ENCODE data around the gene ARHGAP27.
A peak's percentile ranks its signal among the peaks of the same experiment; 100 is the strongest.

Gene ARHGAP27

GRCh38 chr17:45429339-45430005 lies 3.2 kb downstream of the ARHGAP27 start:
- DNase-seq: no peak

DNA sequence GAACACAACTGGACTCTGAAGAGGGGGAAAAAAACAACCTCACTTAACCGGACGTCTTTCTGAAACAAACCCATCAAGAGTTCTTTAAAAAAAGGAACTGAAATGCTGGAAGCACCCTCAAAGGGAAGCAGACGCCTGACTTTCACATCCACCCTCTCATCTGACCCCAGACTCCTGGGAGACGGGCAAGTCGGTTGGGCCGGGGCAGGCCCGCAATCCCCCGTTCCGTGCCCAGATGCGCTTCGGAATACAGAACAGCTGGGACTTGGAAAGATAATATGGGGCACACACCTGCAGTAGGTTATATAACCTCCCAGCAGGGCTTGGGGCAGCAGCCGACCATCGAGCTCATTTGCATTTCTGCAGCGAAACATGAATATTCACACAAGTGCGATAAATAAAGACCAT lies 3.7 kb downstream of the ARHGAP27 start:
- peak; percentile 26 for DNase-seq

GRCh38 chr17:45428050-45428617 lies 4.5 kb downstream of the ARHGAP27 start:
- peak; percentile 66 for DNase-seq

- no peak for DNase-seq
These were observed 5.4 kb downstream of the ARHGAP27 start for GRCh38 chr17:45427181-45427835.

DNA sequence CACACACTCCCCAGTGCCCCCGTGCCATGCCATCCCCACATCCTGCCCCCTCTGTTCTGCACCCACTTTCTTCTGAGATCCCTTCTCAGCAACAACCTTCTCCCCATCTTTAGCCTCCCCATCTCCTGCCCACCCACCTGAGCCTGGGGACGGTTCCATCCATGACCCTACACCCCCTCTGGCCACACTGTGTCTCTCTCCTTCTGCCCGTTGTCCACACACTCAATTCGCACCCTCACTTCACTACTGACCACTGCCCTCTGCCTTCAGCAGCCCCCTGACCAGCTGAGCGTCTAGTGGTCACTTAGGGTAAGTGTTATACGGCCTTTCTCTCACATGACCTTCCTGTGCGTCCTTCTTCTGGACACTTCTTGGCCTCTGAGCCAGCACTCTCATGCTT lies 6.1 kb downstream of the ARHGAP27 start:
- DNase-seq: no peak

GRCh38 chr17:45425984-45426413 lies 6.7 kb downstream of the ARHGAP27 start:
- DNase-seq: no peak

DNA sequence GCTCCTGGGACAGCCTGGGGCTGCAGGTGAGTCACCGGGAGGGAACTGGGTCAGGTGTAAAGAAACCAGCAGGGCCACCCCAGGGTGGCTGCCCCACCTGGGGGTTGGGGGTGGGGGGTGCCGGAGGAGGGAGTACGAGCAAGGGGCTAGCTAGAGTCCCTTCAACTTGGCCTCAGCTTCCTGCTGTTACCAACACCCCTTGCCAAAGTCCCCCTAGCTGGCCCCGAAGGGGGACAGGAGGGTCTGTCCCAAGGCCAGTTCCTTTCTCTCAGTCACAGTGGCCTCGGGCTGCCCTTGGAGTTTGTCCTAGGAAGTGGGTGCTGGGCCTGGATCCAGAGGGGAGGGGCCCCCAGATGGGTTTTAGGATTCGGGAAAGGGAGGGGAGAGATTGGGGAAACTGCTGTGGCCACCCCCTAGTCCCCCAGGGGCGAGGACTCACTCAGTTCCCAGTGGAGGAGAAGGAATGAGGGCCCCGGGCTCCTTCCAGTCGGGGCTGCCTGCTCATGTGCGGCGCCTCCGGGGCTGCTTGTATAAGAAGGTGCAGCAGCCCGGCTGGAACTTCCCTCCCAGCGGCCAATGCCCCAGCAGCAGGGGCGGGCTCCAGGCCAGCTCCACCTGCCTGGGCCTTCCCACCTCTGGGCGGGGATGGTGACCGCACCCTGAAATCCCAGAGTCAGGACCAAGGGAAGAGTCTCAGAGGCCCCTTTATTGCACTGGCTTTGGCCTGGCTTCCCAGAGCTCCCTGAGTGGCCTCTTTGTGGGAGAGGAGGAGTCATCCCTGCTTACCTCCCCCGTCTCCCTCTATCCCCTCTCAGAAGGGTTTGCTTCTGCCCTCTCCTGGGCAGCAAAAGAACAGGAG lies 7.3 kb downstream of the ARHGAP27 start:
- peak; percentile 48 for DNase-seq

GRCh38 chr17:45424769-45425124 lies 7.9 kb downstream of the ARHGAP27 start:
- DNase-seq: no peak

DNA sequence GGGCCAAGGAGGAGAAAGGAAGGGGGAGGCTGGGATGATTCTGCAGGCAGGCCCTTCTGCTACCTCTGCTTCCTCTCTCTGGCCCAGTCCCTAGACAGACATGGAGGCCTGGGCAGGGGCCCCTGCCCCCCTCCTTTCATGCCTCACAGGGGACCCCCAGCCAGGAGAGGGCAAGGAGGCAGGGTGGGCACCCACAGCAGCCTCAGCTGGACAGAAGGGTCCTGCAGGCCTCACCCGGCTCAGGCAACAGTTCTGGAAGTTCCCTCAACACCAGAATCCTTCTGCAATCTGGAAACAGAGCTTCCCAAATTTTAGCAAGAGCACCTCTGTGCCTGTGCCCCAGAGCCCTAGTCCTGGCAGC lies 8.7 kb downstream of the ARHGAP27 start:
- no peak for DNase-seq

DNA sequence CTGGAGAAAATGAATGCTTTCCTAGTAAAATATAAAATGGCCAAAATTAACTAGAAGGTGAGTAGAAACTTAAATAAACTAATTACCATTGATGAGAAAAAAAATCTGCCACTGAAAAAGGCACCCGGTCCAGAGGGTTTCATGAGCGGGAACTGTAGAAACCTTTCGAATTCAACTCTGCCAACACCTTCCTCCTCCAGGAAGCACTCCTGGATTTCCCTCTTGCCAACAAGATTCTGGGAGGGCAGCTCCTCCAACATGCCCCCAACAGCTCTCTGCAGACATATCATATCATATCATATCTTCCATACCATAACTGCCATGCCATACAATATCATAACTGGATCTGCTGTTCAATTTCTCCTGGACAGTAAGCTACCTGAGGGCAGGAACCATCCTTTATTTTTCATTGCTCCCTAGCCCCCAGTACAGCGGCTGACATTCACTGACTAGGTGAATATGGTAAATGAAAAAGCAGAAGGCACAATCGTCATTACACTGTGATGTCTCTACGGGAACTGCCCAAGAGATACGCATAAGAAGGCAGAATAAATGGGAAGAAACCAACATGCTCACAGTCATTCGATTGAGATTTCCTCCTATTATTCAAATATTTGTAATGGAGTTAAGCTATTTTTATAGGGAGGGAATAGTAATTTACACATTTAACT lies 9.2 kb downstream of the ARHGAP27 start:
- no peak for DNase-seq

DNA sequence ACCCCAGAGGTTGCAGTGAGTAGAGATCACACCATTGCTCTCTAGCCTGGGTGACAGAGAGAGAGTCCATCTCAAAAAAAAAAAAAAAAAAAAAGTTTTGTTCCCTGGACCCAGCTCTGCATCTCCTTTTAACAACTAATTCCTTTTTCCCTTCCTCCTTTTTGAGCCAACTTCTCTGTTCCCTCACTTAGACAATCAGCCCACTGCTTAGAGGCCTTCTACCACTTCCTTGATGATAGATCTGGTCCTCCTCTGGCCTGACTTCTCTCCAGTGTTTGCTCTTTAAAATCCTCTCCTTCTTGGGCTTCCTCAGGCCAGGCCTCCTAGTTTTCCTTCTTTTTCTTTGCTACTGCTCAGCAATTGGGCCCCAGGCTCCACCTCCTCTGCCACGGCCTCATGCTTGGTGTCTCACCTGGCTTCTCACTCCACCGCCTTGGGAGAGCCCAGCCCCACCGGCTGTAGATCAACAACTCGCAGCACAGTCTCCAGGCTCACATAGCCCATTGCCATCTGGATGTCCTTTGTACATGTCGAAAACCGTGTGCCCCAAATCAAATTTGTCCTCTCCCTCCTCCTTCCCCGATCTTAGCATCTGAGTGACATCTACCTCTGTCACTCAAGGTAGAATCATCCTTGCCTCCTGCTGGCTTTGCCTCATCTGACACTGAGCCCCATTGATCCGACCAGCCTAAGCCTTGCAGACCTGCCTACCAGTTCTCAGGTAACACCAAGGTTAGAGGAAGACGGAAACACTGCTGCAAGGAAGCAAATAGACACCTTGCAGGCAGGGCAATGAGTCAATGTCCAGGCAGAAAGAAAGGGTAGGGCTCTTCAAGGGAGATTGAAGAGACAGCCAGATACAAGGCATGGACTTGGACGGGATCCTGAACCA lies 17.4 kb downstream of the ARHGAP27 start:
- DNase-seq: no peak

DNA sequence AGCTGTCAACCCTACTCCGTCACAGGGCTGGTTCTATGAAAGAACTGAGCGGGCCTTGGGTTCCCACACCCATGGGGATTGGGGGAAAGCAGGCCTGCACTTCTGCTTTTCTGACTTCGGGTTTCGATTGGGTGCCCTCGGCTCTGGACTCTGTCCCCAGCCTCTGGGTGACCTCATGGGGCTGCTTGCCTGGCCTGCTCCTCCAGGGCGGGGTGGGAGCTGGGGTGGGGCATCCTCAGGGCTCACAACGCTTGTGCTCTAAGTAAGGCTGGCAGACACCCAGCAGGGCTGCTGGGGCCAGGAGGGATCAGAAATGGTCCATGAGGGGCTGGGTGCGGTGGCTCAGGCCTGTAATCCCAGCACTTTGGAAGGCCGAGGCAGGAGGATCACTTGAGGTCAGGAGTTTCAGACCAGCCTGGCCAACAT lies 19.2 kb downstream of the ARHGAP27 start:
- DNase-seq: no peak

DNA sequence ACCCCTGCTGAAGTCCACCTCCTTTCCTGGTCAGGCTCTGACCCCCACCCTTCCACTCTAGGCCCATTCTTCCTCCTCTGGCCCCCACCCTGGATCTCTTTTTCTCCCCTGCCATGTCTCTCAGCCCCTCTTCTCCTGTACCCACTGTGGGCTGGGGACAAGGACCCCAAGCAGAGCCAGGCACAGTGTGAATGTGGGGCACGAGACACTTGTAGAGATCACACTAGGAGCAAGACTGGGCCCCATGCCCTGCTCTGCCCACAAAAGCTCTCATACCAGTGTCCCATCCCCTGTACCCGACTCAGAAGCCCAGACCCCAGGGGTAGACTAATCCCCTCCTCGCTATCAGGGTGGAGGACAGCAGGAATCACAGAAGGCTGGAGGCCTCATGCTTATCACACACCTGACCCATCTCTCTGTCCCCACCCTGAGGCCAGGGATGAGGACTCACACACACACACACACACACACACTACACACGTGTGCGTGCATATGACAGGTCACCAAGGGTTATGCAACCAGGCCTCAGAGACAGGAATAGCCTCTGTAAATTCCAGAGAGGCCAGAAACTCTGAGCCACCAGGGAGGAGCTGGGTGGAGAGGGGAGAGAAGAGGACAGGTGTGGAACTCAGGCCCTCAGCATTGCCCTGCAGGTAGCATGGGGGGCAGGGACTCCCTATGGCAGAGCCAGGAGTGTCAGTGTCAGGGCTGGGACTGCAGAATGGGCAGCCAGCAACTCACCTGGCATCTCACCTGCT lies 21.1 kb downstream of the ARHGAP27 start:
- no peak for DNase-seq

GRCh38 chr17:45410144-45411091 lies 22.3 kb downstream of the ARHGAP27 start:
- no peak for DNase-seq

- DNase-seq: no peak
These were observed 23.0 kb downstream of the ARHGAP27 start for GRCh38 chr17:45409659-45410076.

DNA sequence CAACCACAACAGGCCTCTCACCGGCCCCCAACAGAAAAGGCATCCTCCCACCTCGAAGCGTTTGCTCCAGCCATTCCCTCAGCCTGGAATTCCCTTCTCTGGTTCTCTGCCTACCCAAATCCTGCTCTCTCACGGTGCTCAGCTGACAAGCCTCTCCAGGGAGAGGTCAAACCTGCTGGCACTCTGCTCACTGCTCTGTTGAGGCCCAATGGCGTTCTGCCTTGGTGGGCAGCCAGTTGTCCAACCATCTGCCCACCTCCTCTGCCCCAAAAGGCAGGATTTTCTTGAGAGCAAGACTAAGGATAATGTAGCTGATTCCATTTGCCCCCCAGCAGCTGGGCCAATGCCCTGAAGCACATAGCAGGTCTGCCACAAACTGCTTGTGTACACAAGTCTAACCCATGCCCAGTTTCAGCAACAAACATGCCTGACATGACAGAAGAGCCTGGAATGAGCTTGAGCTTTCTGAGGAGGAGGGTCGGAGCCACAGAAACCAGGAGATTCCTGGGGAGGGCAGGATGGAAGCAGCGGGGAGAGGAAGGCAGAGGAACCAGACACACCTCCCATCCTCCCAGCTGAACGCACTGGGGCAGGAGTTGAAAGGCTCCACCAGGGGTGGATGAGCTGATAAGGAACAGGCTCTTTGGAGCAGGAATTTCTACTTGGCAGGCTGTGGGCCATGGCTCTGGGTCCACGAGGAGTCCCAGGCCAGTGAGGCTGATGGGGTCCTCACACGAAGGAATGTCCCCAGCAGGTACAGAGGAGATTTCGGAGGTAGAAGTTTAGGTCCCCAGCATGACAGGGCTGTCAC lies 23.9 kb downstream of the ARHGAP27 start:
- peak; percentile 26 for DNase-seq

DNA sequence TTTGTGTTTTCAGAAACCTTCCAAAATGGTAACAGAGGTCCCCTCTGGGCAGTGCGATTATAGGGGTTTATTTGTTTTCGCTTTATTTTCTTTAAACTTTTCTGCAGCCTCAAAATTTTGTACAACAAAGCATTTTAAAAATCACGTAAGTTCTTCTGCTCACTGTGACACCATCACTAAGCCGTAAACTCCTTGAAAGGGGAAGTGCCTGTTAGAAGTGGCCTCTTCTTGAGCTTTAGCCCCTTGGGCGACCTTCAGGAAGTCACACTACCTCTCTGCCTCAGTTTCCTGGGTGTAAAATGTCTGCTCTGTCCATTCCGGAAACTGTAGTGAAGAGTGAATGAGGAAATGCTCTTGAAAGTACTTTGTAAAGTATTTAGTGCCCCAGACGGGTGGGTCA lies 26.6 kb downstream of the ARHGAP27 start:
- no peak for DNase-seq

GRCh38 chr17:45405250-45406086 lies 27.2 kb downstream of the ARHGAP27 start:
- no peak for DNase-seq

All from DMS 273 treated with DMSO at 0.1 percent for 48 hours (cell line).